Mucosa of rectum (tissue), 2 donors: ENCODE measurements around the gene NFATC2.

Experiments
- H3K27ac ChIP-seq, 2 donors: one replicate each; pipeline ENCODE4 v1.7.0; 2013; ENCODE audit warnings: inconsistent platforms in 2 of 2, low read depth in 2 of 2, low read length in 2 of 2
- H3K27me3 ChIP-seq, 2 donors: one replicate each; pipeline ENCODE4 v1.7.0; 2013; ENCODE audit warnings: low read length in 2 of 2; ENCODE audit not compliant: control insufficient read depth in 2 of 2, insufficient read depth in 2 of 2
- H3K36me3 ChIP-seq, 2 donors: one replicate each; pipeline ENCODE4 v1.7.0; 2013; ENCODE audit warnings: low read length in 2 of 2; ENCODE audit not compliant: control insufficient read depth in 2 of 2, insufficient read depth in 2 of 2
- H3K4me1 ChIP-seq, 2 donors: one replicate each; pipeline ENCODE4 v1.7.0; 2013; ENCODE audit warnings: low read length in 2 of 2, mild to moderate bottlenecking in 1 of 2; ENCODE audit not compliant: control insufficient read depth in 2 of 2, insufficient read depth in 2 of 2
- H3K4me3 ChIP-seq, 2 donors: one replicate each; pipeline ENCODE4 v1.7.0; 2013; ENCODE audit warnings: low read length in 2 of 2
- H3K9ac ChIP-seq, 2 donors: one replicate each; pipeline ENCODE4 v1.7.0; 2013; ENCODE audit warnings: low read length in 2 of 2, low read depth in 1 of 2, mild to moderate bottlenecking in 1 of 2
- H3K9me3 ChIP-seq, 2 donors: one replicate each; pipeline ENCODE4 v1.7.0; 2013; ENCODE audit warnings: low read length in 2 of 2; ENCODE audit not compliant: control insufficient read depth in 2 of 2
- donor health status: healthy.
- donor health status: Normal muscosa, but diverticular disease.

NFATC2 gene

DNA sequence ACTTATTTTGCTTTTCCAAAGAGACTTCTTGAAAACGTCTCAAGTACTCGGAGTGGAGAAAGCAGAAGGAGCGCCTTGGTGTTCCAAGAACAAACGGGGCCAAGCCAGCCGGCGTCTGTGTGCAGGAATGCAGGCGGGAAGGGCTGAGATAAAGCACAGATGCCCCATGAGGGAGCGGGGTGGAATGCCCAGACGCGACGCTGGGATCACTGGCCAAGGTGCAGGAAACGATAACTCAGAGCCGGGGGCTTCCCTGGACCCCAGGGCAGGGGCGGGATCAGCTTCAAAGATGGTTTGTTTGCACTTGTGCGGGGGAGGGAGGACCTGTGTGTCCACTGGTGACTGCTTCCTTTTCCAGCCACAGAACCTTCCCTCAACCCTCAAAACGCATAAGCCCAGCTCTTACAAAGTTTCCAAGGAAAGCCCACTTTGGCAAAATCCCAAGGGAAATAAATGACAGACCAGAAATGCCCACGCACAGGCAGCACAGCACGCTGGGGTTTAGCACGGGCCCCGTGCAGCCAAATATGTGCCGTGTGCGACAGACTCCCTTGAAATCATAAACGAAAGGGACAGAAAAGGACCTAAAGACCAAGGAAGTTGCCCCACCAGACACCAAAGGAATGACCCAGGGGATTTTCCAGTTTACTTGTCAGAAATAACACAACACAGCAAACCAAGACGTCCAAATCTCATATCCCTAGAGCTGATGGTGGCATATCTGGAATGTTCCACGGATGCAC lies 113.9 kb downstream of the NFATC2 start:
- no peak overlapping the region for H3K9ac ChIP-seq
- H3K36me3 ChIP-seq: peaks cover 4 to 17% of the 10 kb centered on the region in 2 donors
- no peaks in the 10 kb centered on the region for H3K27me3 ChIP-seq
- H3K4me1 ChIP-seq: peaks cover 0 to 2% of the 10 kb centered on the region in 2 donors
- no peak overlapping the region for H3K4me3 ChIP-seq
- H3K9me3 ChIP-seq: no peaks in the 10 kb centered on the region
- H3K27ac ChIP-seq: no peak overlapping the region

DNA sequence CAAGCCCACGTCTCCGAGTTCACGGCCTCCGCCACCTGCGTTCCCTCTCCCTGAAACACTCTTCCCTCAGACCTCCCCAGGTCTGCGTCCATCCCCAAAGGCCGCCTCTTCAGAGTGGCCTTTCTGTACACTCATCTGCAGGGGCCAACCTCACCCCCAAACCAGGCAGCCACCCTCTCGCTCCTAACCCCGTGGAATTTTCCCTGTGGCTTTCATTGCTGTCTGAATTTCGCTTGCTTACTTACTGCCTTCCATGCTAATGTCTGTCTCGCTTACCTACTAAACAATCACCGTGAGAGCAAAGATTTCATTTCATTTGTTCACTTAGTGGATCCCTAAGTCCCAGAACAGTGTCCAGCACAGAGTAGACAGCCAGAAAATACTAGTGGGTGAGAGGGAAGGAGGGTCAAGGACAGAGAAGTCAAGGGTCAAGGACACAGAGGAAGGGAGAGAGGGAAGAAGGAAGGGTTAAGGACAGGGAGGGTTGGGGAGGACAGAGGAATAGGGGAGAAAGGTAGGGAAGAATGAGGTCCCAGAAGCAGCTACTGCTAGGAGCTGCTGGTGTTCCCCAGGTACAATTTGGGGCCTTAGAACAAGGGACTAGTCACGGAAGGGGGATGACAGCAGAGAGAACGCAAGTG lies 114.7 kb downstream of the NFATC2 start:
- H3K9ac ChIP-seq: no peak overlapping the region
- H3K36me3 ChIP-seq: peaks cover 4 to 10% of the 10 kb centered on the region in 2 donors
- H3K4me1 ChIP-seq: peaks cover 0 to 2% of the 10 kb centered on the region in 2 donors
- no peak overlapping the region for H3K27ac ChIP-seq
- H3K4me3 ChIP-seq: no peak overlapping the region
- H3K9me3 ChIP-seq: no peaks in the 10 kb centered on the region
- H3K27me3 ChIP-seq: no peaks in the 10 kb centered on the region

DNA sequence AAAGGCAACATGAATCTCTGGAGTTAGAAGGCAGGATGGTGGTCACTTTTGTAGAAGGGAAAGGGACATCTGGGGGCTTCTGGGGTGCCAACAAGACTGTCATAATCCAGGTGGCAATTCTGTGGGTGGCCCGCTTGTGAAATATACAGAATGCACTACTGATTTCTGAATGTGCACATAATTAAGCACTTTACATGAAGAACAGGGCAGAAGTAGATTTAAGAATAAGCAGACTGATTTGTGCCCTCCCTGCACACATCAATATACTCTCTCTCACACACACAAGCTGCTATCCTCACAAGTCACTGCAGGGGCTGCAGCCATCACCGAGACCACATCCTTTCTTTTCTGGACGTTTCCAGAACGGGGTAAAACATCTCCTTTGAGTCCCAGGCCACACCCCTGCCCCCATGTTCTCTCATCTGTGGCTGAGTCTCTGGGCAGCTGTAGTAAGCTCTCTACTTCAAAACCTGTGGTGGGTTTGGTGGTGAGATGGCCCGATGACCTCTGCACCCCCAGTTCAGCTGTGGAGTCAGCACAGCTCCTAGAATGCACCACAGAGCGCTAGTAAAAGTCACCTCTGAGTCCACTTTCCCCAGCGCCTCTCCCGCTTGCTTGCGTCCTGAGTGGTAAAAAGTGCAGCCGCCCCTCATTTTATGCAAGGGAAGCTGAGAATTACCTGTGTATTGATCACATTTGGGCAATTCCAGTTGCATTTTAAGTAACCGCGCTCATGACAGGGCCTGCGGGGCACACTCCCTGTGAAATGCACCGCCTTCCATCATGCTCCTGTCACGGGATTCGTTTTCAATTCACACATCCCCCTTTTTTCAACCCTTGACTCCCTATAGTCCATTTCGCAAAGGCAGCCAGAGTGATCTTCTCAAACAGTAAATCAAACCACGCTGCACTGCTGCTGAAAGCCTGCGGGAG lies 115.5 kb downstream of the NFATC2 start:
- no peaks in the 10 kb centered on the region for H3K27me3 ChIP-seq
- no peaks in the 10 kb centered on the region for H3K9me3 ChIP-seq
- H3K4me1 ChIP-seq: peaks cover 0 to 2% of the 10 kb centered on the region in 2 donors
- H3K9ac ChIP-seq: no peak overlapping the region
- H3K4me3 ChIP-seq: no peak overlapping the region
- peaks cover 2 to 6% of the 10 kb centered on the region in 2 donors for H3K36me3 ChIP-seq
- H3K27ac ChIP-seq: no peak overlapping the region

DNA sequence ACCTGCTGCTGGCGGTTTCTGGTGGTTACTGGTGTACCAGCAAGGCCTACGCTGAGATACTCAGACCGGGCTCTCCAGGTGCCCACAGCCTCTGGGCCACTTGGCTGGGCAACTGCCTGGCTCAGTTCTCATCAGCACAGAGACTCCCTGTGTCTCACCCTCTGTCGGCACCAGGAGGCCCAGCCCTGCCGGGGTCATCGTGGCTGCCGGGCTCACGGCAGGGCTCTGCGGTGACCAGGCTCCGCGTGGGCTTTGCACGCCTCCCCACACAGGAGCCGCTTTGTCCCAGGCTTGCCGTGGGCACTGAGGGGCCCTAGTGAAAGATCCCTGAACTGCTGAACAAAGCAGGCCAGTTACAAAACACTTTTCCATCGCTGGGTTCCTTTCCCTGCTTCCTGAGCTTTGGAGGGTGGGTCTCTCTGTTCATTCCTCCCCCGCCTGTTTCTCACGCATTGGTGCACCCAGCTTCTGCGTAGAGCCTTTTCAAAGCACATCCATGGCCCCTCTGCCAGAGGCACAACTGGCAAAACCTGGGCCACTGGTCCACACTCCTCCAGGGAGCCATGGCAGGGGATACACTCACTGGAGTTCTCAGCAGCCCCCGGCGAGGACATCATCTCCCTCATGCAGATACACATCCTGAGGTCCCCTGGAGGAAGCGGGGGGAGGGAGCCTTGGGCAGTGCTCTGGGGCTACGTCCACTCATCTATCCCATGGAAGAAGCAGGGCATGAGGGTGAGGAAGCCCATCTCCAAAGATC lies 117.0 kb downstream of the NFATC2 start:
- no peak overlapping the region for H3K9ac ChIP-seq
- H3K4me1 ChIP-seq: peaks cover 0 to 2% of the 10 kb centered on the region in 2 donors
- H3K36me3 ChIP-seq: peaks cover 0 to 4% of the 10 kb centered on the region in 2 donors
- H3K27ac ChIP-seq: no peak overlapping the region
- no peaks in the 10 kb centered on the region for H3K27me3 ChIP-seq
- no peak overlapping the region for H3K4me3 ChIP-seq
- H3K9me3 ChIP-seq: no peaks in the 10 kb centered on the region

DNA sequence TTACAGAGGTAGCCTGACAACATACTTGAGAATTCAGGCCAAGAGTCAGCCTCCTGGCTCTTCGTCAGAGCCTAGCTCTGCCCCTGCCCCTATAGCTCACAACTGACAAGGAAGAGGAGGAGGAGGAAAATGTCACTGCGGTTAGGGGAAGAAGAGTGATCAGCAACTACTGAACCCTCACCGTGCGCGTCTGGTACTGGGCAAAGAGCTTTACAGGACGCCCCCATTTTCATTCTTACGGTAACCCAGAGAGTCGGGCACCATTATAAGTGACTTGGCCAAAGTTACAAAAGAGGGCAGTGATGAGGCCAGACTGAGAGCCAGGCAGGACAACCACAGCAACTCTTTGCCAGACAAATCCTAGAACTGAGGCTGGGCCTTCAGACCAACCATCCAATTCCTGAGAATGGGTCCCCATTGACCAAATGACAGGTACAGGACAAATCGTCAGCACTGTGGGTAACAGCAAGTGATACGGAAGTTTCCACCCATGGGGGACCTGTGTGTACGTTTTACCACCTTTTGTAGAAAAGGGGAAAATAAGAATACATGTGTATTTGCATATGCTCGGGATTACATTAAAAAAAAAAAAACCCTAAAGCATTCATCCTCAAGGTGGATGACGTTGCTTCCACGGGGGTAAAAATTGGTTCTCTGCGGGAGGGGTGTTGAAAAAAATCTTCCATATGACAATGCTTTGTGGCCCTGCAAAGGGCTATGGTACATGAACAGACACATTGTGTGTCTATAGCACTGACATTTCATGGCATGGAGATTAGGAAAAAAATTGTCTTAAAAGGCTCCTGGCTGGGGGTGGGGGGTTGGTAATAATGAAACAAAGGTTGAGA lies 118.0 kb downstream of the NFATC2 start:
- Histone ChIP-seq H3K4me1 (peaks cover 0 to 2% of the 10 kb centered on the region in 2 donors), H3K9me3 (no peaks in the 10 kb centered on the region), H3K4me3 (no peak overlapping the region), H3K27me3 (no peaks in the 10 kb centered on the region), H3K9ac (no peak overlapping the region), H3K27ac (no peak overlapping the region), H3K36me3 (peaks cover 0 to 4% of the 10 kb centered on the region in 2 donors)

DNA sequence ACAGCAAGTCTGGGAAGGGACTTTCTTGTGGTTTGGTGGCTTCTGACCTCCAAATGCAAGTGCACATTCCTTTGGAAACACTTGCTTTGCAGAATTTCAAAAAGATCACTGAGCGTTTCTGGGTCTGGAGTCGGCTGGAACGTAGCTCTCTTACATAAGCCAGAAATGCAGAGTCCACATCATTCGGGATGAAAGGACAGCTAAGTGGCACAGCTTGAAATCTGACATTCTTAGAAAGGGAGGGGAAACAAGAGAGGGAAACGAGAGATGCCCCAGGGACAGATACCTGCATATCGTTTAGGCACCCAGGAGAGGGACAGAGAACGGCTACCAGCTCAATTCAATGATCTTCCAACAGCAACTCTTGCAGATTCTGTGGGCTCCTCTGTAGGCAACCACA lies 118.7 kb downstream of the NFATC2 start:
- H3K27ac ChIP-seq: no peak overlapping the region
- H3K9ac ChIP-seq: no peak overlapping the region
- no peaks in the 10 kb centered on the region for H3K27me3 ChIP-seq
- H3K4me3 ChIP-seq: no peak overlapping the region
- peaks cover 0 to 2% of the 10 kb centered on the region in 2 donors for H3K36me3 ChIP-seq
- H3K4me1 ChIP-seq: peaks cover 0 to 2% of the 10 kb centered on the region in 2 donors
- H3K9me3 ChIP-seq: no peaks in the 10 kb centered on the region

DNA sequence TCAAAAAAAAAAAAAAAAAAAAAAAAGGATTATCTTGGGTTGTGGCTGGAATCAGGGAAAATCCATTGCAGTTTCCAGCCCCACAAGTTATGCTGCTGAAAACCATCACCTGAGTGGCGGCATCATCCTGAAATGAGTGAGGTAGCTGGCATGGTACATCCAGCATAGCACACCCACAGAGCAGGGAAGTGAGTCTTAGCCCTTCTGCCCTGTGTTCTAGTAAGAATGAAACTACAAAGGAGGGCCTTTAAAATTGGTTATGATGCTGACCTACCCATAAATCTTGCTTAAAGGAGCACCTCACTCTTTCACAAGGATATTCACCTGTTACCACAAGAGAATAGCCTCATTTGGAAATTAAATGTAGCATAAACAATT lies 119.2 kb downstream of the NFATC2 start:
- Histone ChIP-seq H3K9me3 (no peaks in the 10 kb centered on the region), H3K36me3 (peaks cover 0 to 2% of the 10 kb centered on the region in 2 donors), H3K4me1 (peaks cover 0 to 2% of the 10 kb centered on the region in 2 donors), H3K9ac (no peak overlapping the region), H3K4me3 (no peak overlapping the region), H3K27me3 (no peaks in the 10 kb centered on the region), H3K27ac (no peak overlapping the region)

DNA sequence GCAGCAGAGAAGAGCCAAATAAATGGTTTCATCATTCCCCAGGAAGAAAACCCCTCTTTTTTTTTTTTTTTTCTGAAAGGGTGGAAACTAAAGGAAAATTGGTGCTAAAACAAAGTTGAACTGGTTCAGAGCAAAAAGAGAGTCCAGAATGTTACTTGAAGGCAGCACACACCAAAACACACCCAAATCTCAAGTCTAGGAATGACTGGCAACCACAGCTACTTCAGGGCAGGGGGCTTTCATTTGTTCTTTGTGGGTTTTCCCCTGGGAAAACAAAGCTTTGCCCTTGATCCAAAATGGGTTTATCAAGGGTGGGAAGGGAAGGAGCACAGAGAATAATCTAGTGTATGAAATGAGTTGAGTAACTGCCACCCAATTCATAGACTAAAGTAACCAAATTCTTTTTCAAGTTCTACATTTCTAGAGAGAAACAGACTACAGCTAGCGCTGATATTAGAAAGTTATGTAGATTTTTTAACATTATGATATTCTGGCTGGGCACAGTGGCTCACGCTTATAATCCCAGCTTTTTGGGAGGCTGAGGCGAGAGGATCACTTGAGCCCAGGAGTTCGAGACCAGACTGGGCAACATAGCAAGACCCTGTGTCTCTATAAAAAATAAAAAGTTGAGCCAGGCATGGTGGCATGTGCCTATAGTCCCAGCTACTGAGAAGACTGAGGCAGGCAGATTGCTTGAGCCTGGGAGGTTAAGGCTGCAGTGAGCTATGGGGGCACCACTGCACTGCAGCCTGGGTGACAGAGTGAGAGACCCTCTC lies 119.8 kb downstream of the NFATC2 start:
- Histone ChIP-seq H3K36me3 (peaks cover 0 to 2% of the 10 kb centered on the region in 2 donors), H3K27ac (no peak overlapping the region), H3K4me3 (no peak overlapping the region), H3K27me3 (no peaks in the 10 kb centered on the region), H3K4me1 (peaks cover 0 to 2% of the 10 kb centered on the region in 2 donors), H3K9me3 (no peaks in the 10 kb centered on the region), H3K9ac (no peak overlapping the region)
